Ishikawa (cell line): ENCODE measurements around the gene UNC93A.

ENCODE experiments used
- CEBPB ChIP-seq: IDR thresholded peaks from 2 replicates; pipeline ENCODE4 v1.6.1; 2012
- EGR1 ChIP-seq: IDR thresholded peaks from 2 replicates; pipeline ENCODE4 v1.6.1; 2012
- EP300 ChIP-seq: IDR thresholded peaks from 2 replicates; pipeline ENCODE4 v1.6.1; 2012; ENCODE audit warnings: borderline replicate concordance
- FOXM1 ChIP-seq: IDR thresholded peaks from 2 replicates; pipeline ENCODE4 v1.6.1; 2012; ENCODE audit warnings: low read depth, borderline replicate concordance
- RAD21 ChIP-seq: IDR thresholded peaks from 2 replicates; pipeline ENCODE4 v1.6.1; 2012; ENCODE audit warnings: low read depth
- TAF1 ChIP-seq: IDR thresholded peaks from 2 replicates; pipeline ENCODE4 v1.6.1; 2012; ENCODE audit warnings: low read depth, mild to moderate bottlenecking
- TCF12 ChIP-seq: IDR thresholded peaks from 2 replicates; pipeline ENCODE4 v1.6.1; 2012; ENCODE audit warnings: low read depth
- TEAD4 ChIP-seq: IDR thresholded peaks from 2 replicates; pipeline ENCODE4 v1.6.1; 2012
- YY1 ChIP-seq: IDR thresholded peaks from 2 replicates; pipeline ENCODE4 v1.6.1; 2012; ENCODE audit warnings: low read depth
- TF ChIP-seq, protein P1 (sequence below): IDR thresholded peaks from 2 replicates; pipeline ENCODE4 v1.6.1; 2012; ENCODE audit warnings: low read depth, mild to moderate bottlenecking
- TF ChIP-seq, protein P2 (sequence below): IDR thresholded peaks from 2 replicates; pipeline ENCODE4 v1.6.1; 2012

DNA sequence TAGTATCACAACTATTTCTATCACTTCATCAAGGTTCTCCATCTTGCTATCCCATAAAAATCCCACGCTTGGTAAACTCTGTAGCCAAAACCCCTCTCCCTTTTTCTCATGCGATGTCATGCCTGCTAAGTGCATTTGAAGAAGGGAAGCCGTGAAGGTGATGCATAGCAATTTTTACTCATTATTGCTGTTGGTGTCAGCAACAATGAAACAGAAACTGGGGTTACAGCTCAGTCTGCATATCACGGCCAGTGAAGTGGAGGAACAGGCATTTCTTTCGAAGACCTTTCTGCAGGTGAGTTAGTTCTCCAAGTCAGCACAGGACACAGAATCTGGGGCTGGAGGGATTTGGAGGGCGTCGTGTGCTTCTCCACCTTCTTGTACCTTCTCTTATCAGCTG lies 5.8 kb downstream of the UNC93A start:
- no peak for TF ChIP-seq TCF12
- no peak for TF ChIP-seq RAD21
- TF ChIP-seq, protein P1, sequence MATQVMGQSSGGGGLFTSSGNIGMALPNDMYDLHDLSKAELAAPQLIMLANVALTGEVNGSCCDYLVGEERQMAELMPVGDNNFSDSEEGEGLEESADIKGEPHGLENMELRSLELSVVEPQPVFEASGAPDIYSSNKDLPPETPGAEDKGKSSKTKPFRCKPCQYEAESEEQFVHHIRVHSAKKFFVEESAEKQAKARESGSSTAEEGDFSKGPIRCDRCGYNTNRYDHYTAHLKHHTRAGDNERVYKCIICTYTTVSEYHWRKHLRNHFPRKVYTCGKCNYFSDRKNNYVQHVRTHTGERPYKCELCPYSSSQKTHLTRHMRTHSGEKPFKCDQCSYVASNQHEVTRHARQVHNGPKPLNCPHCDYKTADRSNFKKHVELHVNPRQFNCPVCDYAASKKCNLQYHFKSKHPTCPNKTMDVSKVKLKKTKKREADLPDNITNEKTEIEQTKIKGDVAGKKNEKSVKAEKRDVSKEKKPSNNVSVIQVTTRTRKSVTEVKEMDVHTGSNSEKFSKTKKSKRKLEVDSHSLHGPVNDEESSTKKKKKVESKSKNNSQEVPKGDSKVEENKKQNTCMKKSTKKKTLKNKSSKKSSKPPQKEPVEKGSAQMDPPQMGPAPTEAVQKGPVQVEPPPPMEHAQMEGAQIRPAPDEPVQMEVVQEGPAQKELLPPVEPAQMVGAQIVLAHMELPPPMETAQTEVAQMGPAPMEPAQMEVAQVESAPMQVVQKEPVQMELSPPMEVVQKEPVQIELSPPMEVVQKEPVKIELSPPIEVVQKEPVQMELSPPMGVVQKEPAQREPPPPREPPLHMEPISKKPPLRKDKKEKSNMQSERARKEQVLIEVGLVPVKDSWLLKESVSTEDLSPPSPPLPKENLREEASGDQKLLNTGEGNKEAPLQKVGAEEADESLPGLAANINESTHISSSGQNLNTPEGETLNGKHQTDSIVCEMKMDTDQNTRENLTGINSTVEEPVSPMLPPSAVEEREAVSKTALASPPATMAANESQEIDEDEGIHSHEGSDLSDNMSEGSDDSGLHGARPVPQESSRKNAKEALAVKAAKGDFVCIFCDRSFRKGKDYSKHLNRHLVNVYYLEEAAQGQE = no peak
- no peak for TF ChIP-seq TEAD4
- TF ChIP-seq, protein P2, sequence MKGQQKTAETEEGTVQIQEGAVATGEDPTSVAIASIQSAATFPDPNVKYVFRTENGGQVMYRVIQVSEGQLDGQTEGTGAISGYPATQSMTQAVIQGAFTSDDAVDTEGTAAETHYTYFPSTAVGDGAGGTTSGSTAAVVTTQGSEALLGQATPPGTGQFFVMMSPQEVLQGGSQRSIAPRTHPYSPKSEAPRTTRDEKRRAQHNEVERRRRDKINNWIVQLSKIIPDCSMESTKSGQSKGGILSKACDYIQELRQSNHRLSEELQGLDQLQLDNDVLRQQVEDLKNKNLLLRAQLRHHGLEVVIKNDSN = no peak
- TF ChIP-seq CEBPB = no peak
- TF ChIP-seq YY1 = no peak
- no peak for TF ChIP-seq EGR1
- no peak for TF ChIP-seq FOXM1
- no peak for TF ChIP-seq EP300
- TF ChIP-seq TAF1 = no peak
